Common myeloid progenitor, CD34-positive (primary cell): ENCODE measurements around the gene SMTNL2.
"Not testable (repeated sequence)": the region's sequence is repeated elsewhere in the genome, so short reads cannot be mapped to it uniquely, and the experiment has no call there.

Source experiments
- CTCF ChIA-PET: fragments of 350-600 bp; sonication (Branson Sonifier 250); formaldehyde crosslinking; loops from one replicate; lab custom pipeline; 2021; ENCODE audit warnings: antibody characterized with exemption; lab: Charles Lee
- POLR2A ChIA-PET: fragments of 350-600 bp; sonication (Branson Sonifier 250); formaldehyde crosslinking; loops from one replicate; lab custom pipeline; 2021; ENCODE audit warnings: antibody characterized with exemption; lab: Charles Lee
- DNase-seq, 3 donors: peaks; one replicate each; pipeline versions ENCODE4 v3.0.0 to v3.0.0-alpha.2; 2013
- H3K27ac ChIP-seq, 2 experiments: 1 replicate in 1 of 2; 2 replicates in 1 of 2; pipeline ENCODE4 v1.7.0; 2013; ENCODE audit warnings: inconsistent platforms in 2 of 2, low read length in 2 of 2, mild to moderate bottlenecking in 2 of 2, low read depth in 1 of 2, moderate library complexity in 1 of 2; ENCODE audit not compliant: severe bottlenecking in 2 of 2, insufficient read depth in 1 of 2, poor library complexity in 1 of 2
- H3K27me3 ChIP-seq, 5 experiments: replicated peaks in 2 of 5; 1 replicate in 3 of 5; 2 replicates in 2 of 5; pipeline versions ENCODE4 v1.6.1 to v1.7.0; 2013; ENCODE audit warnings: low read length in 4 of 5, mild to moderate bottlenecking in 2 of 5, moderate library complexity in 2 of 5, inconsistent platforms in 1 of 5; ENCODE audit not compliant: insufficient read depth in 5 of 5, control insufficient read depth in 4 of 5
- H3K36me3 ChIP-seq, 4 experiments: 1 replicate in 2 of 4; 2 replicates in 2 of 4; pipeline versions ENCODE4 v1.6.1 to v1.7.0; 2013; ENCODE audit warnings: low read length in 3 of 4, control low read depth in 1 of 4, mild to moderate bottlenecking in 1 of 4; ENCODE audit not compliant: control insufficient read depth in 4 of 4, insufficient read depth in 4 of 4
- H3K4me1 ChIP-seq, 4 experiments: 1 replicate in 3 of 4; 2 replicates in 1 of 4; pipeline versions ENCODE4 v1.6.1 to v1.7.1; 2013; ENCODE audit warnings: low read length in 3 of 4, mild to moderate bottlenecking in 3 of 4, control low read depth in 1 of 4, inconsistent platforms in 1 of 4, moderate library complexity in 1 of 4; ENCODE audit not compliant: control insufficient read depth in 4 of 4, insufficient read depth in 4 of 4; ENCODE audit errors: control extremely low read depth in 1 of 4
- H3K4me3 ChIP-seq, 7 experiments: 1 replicate in 4 of 7; 2 replicates in 3 of 7; pipeline versions ENCODE4 v1.5.1 to v1.7.0; 2013; ENCODE audit warnings: mild to moderate bottlenecking in 7 of 7, low read length in 6 of 7, moderate library complexity in 6 of 7, inconsistent platforms in 2 of 7, low read depth in 2 of 7, control low read depth in 1 of 7; ENCODE audit not compliant: insufficient read depth in 4 of 7, control insufficient read depth in 1 of 7; ENCODE audit errors: extremely low read depth in 1 of 7
- H3K9me3 ChIP-seq, 5 experiments: 1 replicate in 4 of 5; 2 replicates in 1 of 5; pipeline versions ENCODE4 v1.6.1 to v1.7.1; 2013; ENCODE audit warnings: low read length in 4 of 5, mild to moderate bottlenecking in 2 of 5, inconsistent platforms in 1 of 5, low read depth in 1 of 5, moderate library complexity in 1 of 5; ENCODE audit not compliant: control insufficient read depth in 4 of 5, insufficient read depth in 2 of 5; ENCODE audit errors: control extremely low read depth in 1 of 5
- WGBS: methylation state at CpG from one replicate; pipeline ENCODE4 v1.1.5; 2013; ENCODE audit not compliant: insufficient coverage; 5-methylcytosine and 5-hydroxymethylcytosine counted together

The SMTNL2 gene

GRCh38 chr17:4588391-4588790, 4.1 kb downstream of the SMTNL2 start:
- Histone ChIP-seq H3K4me3 (no peak overlapping the region), H3K27ac (no peak overlapping the region), H3K9me3 (no peaks in the 10 kb centered on the region), H3K4me1 (peaks cover 0 to 16% (median 13%) of the 10 kb centered on the region in 4 experiments), H3K27me3 (peaks cover 0 to 44% (median 19%) of the 10 kb centered on the region in 5 experiments), H3K36me3 (no peaks in the 10 kb centered on the region)
- 58% methylated on average over 9 of the region's 11 CpGs for WGBS
- DNase-seq, result no peak
- ChIA-PET POLR2A (no interaction called here), CTCF (interaction anchor here (0.8 kb wide), 1 partner anchor 156 kb away, joined by 3 read pairs; no protein-coding TSS in a partner anchor)

- no peaks in the 10 kb centered on the region for H3K36me3 ChIP-seq
- POLR2A ChIA-PET, result no interaction called here
- no peak overlapping the region for H3K27ac ChIP-seq
- H3K27me3 ChIP-seq, result peaks cover 0 to 37% (median 13%) of the 10 kb centered on the region in 5 experiments
- DNase-seq, result no peak
- H3K4me1 ChIP-seq, result peaks cover 0 to 10% (median 8%) of the 10 kb centered on the region in 4 experiments
- no peak overlapping the region for H3K4me3 ChIP-seq
- CTCF ChIA-PET, result no interaction called here
- 93% methylated on average over 17 of the region's 22 CpGs for WGBS
- H3K9me3 ChIP-seq, result no peaks in the 10 kb centered on the region
These were observed 4.7 kb downstream of the SMTNL2 start for GRCh38 chr17:4588898-4589625.

DNA sequence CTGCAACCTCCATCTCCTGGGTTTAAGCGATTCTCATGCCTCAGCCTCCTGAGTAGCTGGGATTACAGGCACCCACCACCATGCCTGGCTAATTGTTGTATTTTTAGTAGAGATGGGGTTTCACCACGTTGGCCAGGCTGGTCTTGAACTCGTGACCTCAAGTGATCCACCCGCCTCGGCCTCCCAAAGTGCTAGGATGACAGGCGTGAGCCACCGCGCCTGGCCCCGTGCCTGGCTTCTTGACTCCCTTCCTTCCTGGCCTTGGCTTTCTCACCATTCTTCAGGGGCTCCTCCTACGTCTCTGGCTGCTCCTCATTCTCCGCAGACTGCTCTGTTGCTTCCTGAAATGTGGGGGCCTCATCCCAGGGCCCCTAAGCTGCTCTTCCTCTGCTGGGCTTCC, 5.7 kb downstream of the SMTNL2 start:
- H3K36me3 ChIP-seq, CTCF ChIA-PET, H3K9me3 ChIP-seq, H3K4me1 ChIP-seq, POLR2A ChIA-PET, H3K27ac ChIP-seq, H3K4me3 ChIP-seq, DNase-seq: not testable (repeated sequence)
- H3K27me3 ChIP-seq, result peaks cover 0 to 28% (median 13%) of the 10 kb centered on the region in 5 experiments
- WGBS, result 94% methylated on average over 10 of the region's 11 CpGs

GRCh38 chr17:4590981-4591453, 6.7 kb downstream of the SMTNL2 start:
- Histone ChIP-seq H3K9me3 (no peaks in the 10 kb centered on the region), H3K4me3 (no peak overlapping the region), H3K27ac (no peak overlapping the region), H3K36me3 (no peaks in the 10 kb centered on the region), H3K4me1 (peaks cover 0 to 7% (median 2%) of the 10 kb centered on the region in 4 experiments), H3K27me3 (peaks cover 0 to 18% (median 5%) of the 10 kb centered on the region in 5 experiments)
- WGBS, result 93% methylated on average over 8 of the region's 10 CpGs
- ChIA-PET CTCF (interaction anchor here (1.3 kb wide), 1 partner anchor 15 kb away, joined by 3 read pairs; no protein-coding TSS in a partner anchor), POLR2A (no interaction called here)
- no peak for DNase-seq

- WGBS, result 95% methylated on average over 10 of the region's 12 CpGs
- Histone ChIP-seq H3K27ac (no peak overlapping the region), H3K4me1 (peaks cover 0 to 7% (median 2%) of the 10 kb centered on the region in 4 experiments), H3K4me3 (no peak overlapping the region), H3K27me3 (peaks cover 0 to 14% (median 3%) of the 10 kb centered on the region in 5 experiments), H3K36me3 (no peaks in the 10 kb centered on the region), H3K9me3 (no peaks in the 10 kb centered on the region)
- no peak for DNase-seq
- ChIA-PET POLR2A (no interaction called here), CTCF (interaction anchor here (0.7 to 1.3 kb wide), 3 partner anchors 8 to 24 kb away, joined by 3 read pairs; no protein-coding TSS in a partner anchor)
These were observed 7.2 kb downstream of the SMTNL2 start for GRCh38 chr17:4591529-4591928.

DNA sequence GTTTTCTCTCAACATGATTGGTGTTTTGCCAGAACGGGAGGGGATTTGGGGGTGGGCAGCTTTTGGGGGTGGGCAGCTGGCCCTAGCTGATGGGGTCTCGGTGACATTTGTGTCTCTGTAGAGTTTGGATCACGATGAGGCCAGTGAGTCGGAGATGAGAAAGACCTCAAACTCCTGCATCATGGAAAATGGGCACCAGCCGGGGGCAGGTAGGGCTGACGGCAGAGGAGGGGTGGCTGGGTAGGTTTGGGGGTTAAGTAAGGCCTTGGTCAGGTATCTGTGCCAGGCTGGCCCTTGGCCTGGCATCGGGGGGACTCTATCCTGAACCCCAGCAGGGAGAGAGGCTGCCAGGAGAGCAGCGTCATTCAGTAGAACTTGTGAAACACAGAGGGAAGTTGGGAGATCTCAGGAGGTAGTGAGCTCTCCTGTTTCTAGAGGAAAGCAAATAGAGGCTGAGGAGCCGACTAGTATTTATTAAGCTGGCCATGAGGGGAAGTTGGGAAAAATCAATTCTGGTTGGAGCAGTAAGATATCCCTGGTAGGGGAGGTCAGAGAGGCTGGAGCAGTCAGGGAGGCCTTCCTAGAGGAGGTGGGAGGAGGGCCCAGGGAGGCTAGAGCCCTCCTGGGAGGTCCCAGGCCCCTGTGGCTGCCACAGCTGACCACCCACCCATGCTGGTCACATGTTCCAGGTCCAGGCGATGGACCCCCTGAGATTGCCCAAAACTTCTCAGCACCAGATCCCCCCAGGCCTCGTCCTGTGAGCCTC, 8.1 kb downstream of the SMTNL2 start:
- ChIA-PET CTCF (interaction anchor here (0.7 to 1.2 kb wide), 5 partner anchors 9 to 33 kb away, joined by 3 to 4 read pairs (median 3); no protein-coding TSS in a partner anchor), POLR2A (no interaction called here)
- Histone ChIP-seq H3K36me3 (no peaks in the 10 kb centered on the region), H3K9me3 (no peaks in the 10 kb centered on the region), H3K27me3 (peaks cover 0 to 9% (median 2%) of the 10 kb centered on the region in 5 experiments), H3K4me3 (no peak overlapping the region), H3K27ac (no peak overlapping the region), H3K4me1 (peaks cover 0 to 7% (median 2%) of the 10 kb centered on the region in 4 experiments)
- DNase-seq, result no peak
- WGBS, result 98% methylated on average over 11 of the region's 11 CpGs
